GM12878 (cell line): ENCODE results near the gene MYO16. TPM values are rescaled to one million over a fixed set of nuclear protein-coding genes. Genes with fewer than 3 reads are reported as not detected.

ENCODE experiments used
- ATAC-seq: fragments of 200-7000 bp; cut with Tn5 transposase; 3 replicates; pipeline ENCODE4 v1.9.1; 2020; ENCODE audit warnings: mild to moderate bottlenecking, moderate library complexity
- BruUV-seq: library from RNA; stranded (reverse); fragments of 400-500 nt; replicated peaks from 2 replicates; lab custom pipeline; 2021; lab: Mats Ljungman, UMichigan
- CTCF ChIA-PET: fragments of 300-600 bp; sonication (Branson Sonifier 250); formaldehyde crosslinking; extraction: SDS; loops from one replicate; lab custom pipeline; 2021; ENCODE audit warnings: inconsistent platforms; lab: Yijun Ruan, JAX
- POLR2A ChIA-PET: fragments of 350-600 bp; formaldehyde crosslinking; extraction: SDS; loops from one replicate; lab custom pipeline; 2021; ENCODE audit warnings: inconsistent platforms; lab: Charles Lee
- RAD21 ChIA-PET: fragments of 300-600 bp; sonication (Branson Sonifier 250); formaldehyde crosslinking; loops from one replicate; lab custom pipeline; 2023; ENCODE audit warnings: antibody characterized with exemption; ENCODE audit not compliant: unreplicated experiment; lab: Charles Lee
- SMC1A ChIA-PET: fragments of 300-600 bp; sonication (Branson Sonifier 250); formaldehyde crosslinking; loops from one replicate; lab custom pipeline; 2023; ENCODE audit not compliant: unreplicated experiment, uncharacterized antibody; lab: Charles Lee
- DNase-seq: peaks from one replicate; pipeline ENCODE4 v3.0.0-alpha.2; 2011; ENCODE audit warnings: low read depth, low spot score
- FAIRE-seq: peaks from 3 replicates; lab custom pipeline; 2011; peaks lifted over from hg19 to GRCh38; lab: Jason Lieb, UNC
- H2AFZ ChIP-seq: 2 replicates; pipeline ENCODE4 v1.6.0; 2011; ENCODE audit warnings: low read depth, low read length, control low read depth; ENCODE audit not compliant: control insufficient read depth
- H3K27ac ChIP-seq: 2 replicates; pipeline ENCODE4 v1.5.1; 2011; ENCODE audit warnings: control low read depth; ENCODE audit not compliant: control insufficient read depth, insufficient read depth
- H3K27me3 ChIP-seq, 2 experiments: replicated peaks in 1 of 2; 2 replicates each; pipeline versions ENCODE4 v1.6.0 to v1.6.1; 2011; ENCODE audit warnings: low read length in 1 of 2; ENCODE audit not compliant: control insufficient read depth in 2 of 2, insufficient read depth in 2 of 2
- H3K36me3 ChIP-seq, 2 experiments: 2 replicates each; pipeline ENCODE4 v1.5.1; 2011; ENCODE audit warnings: low read length in 1 of 2; ENCODE audit not compliant: control insufficient read depth in 2 of 2, insufficient read depth in 2 of 2
- H3K4me1 ChIP-seq: 2 replicates; pipeline ENCODE4 v1.6.1; 2011; ENCODE audit warnings: mild to moderate bottlenecking, low read length, moderate library complexity, mixed read lengths; ENCODE audit not compliant: control insufficient read depth, insufficient read depth
- H3K4me2 ChIP-seq: 2 replicates; pipeline ENCODE4 v1.6.0; 2011; ENCODE audit warnings: control low read depth; ENCODE audit not compliant: control insufficient read depth, insufficient read depth
- H3K4me3 ChIP-seq: fragments of 200-600 bp; sonication (generic); 2 replicates; pipeline ENCODE4 v1.5.1; 2016
- H3K79me2 ChIP-seq: 2 replicates; pipeline ENCODE4 v1.6.0; 2011; ENCODE audit warnings: low read length; ENCODE audit not compliant: control insufficient read depth, insufficient read depth
- H3K9ac ChIP-seq: 2 replicates; pipeline ENCODE4 v1.8.0; 2011; ENCODE audit warnings: low read length, control low read depth, mixed read lengths; ENCODE audit not compliant: control insufficient read depth, insufficient read depth
- H3K9me3 ChIP-seq: replicated peaks from 3 replicates; pipeline ENCODE4 v1.5.1; 2011; ENCODE audit warnings: mild to moderate bottlenecking, low read length; ENCODE audit not compliant: control insufficient read depth, insufficient read depth
- H4K20me1 ChIP-seq: 2 replicates; pipeline ENCODE4 v1.6.0; 2011; ENCODE audit not compliant: control insufficient read depth, insufficient read depth
- ATF3 ChIP-seq: IDR thresholded peaks from 2 replicates; pipeline ENCODE4 v1.6.1; 2011; ENCODE audit warnings: low read depth, mild to moderate bottlenecking, low read length, moderate library complexity, borderline replicate concordance; ENCODE audit errors: extremely low read depth
- CEBPZ ChIP-seq: fragments of 150-350 bp; IDR thresholded peaks from 2 replicates; pipeline ENCODE4 v1.6.1; 2016; ENCODE audit warnings: low read depth, low read length
- HCFC1 ChIP-seq: fragments of 150-350 bp; IDR thresholded peaks from 2 replicates; pipeline ENCODE4 v1.6.1; 2014; ENCODE audit warnings: low read length
- IKZF2 ChIP-seq, 2 experiments: fragments of 450-650 bp; IDR thresholded peaks; 2 replicates each; pipeline ENCODE4 v1.6.1; 2017; ENCODE audit warnings: mild to moderate bottlenecking in 2 of 2, moderate library complexity in 2 of 2
- KDM1A ChIP-seq: fragments of 200-600 bp; sonication (generic); IDR thresholded peaks from 2 replicates; pipeline ENCODE4 v1.6.1; 2016; ENCODE audit warnings: borderline replicate concordance
- NBN ChIP-seq: fragments of 450-650 bp; IDR thresholded peaks from 2 replicates; pipeline ENCODE4 v1.6.1; 2016
- PAX5 ChIP-seq: IDR thresholded peaks from 2 replicates; pipeline ENCODE4 v1.6.1; 2011; ENCODE audit warnings: low read depth, low read length, borderline replicate concordance
- PML ChIP-seq: IDR thresholded peaks from 2 replicates; pipeline ENCODE4 v1.6.1; 2012; ENCODE audit warnings: low read length, inconsistent platforms
- RAD51 ChIP-seq: fragments of 450-650 bp; IDR thresholded peaks from 2 replicates; pipeline ENCODE4 v1.6.1; 2016; ENCODE audit warnings: moderate library complexity, mild to moderate bottlenecking, inconsistent platforms
- RBBP5 ChIP-seq: fragments of 200-600 bp; sonication (generic); conservative IDR thresholded peaks from 2 replicates; pipeline ENCODE4 v1.6.1; 2016
- SMAD1 ChIP-seq: fragments of 450-650 bp; IDR thresholded peaks from 2 replicates; pipeline ENCODE4 v1.6.1; 2018; ENCODE audit warnings: mild to moderate bottlenecking, low read depth; ENCODE audit not compliant: partially characterized antibody
- SMC3 ChIP-seq: IDR thresholded peaks from 2 replicates; pipeline ENCODE4 v1.6.1; 2011; ENCODE audit warnings: low read length, improper control_type of control experiment, borderline replicate concordance
- STAT1 ChIP-seq: fragments of 450-650 bp; conservative IDR thresholded peaks from 2 replicates; pipeline ENCODE4 v1.6.1; 2014; ENCODE audit warnings: antibody characterized with exemption, mild to moderate bottlenecking
- STAT3 ChIP-seq: IDR thresholded peaks from 2 replicates; pipeline ENCODE4 v1.6.1; 2011; ENCODE audit warnings: low read depth, low read length, improper control_type of control experiment
- TBL1XR1 ChIP-seq: IDR thresholded peaks from 2 replicates; pipeline ENCODE4 v1.6.1; 2012; ENCODE audit warnings: low read depth, low read length, improper control_type of control experiment
- ZNF384 ChIP-seq: IDR thresholded peaks from 2 replicates; pipeline ENCODE4 v1.6.1; 2012; ENCODE audit warnings: low read depth, mild to moderate bottlenecking, low read length, improper control_type of control experiment, borderline replicate concordance
- WGBS: methylation state at CpG from one replicate; pipeline ENCODE4 v1.1.6; 2016; ENCODE audit warnings: low lambda C conversion rate; ENCODE audit not compliant: insufficient replicate concordance, insufficient coverage; ENCODE audit errors: missing lambda C conversion rate; 5-methylcytosine and 5-hydroxymethylcytosine counted together
- in situ Hi-C: fragments of 300-500 bp; cut with MboI; formaldehyde crosslinking; loops from 9 replicates; pipeline ENCODE4 v1.14.3; 2018; ENCODE audit warnings: mixed read lengths
- intact Hi-C: fragments of 100-400 bp; cut with micrococcal nuclease; formaldehyde crosslinking; loops from one replicate; pipeline ENCODE4 v1.14.2; 2022; ENCODE audit not compliant: unreplicated experiment
- polyA plus RNA-seq, 11 experiments: library from polyadenylated mRNA; depleted of rRNA in 4 of 11; unstranded in 6 of 11; stranded (reverse) in 5 of 11; fragments of >200 nt; fragmentation: Nextera tagmentation in 4 of 11; fragmentation: Illumina TruSeq in 1 of 11; extraction: Ambion mirVana in 4 of 11; extraction: Trizol in 1 of 11; gene quantifications; 1 replicate in 1 of 11; 2 replicates in 10 of 11; pipeline versions ENCODE4 v1.2.1 to v1.2.3, GENCODE V29; 2011 to 2016; ENCODE audit warnings: inconsistent platforms in 2 of 11, missing spikeins in 2 of 11, low read depth in 1 of 11
- total RNA-seq, 4 experiments: library from RNA; depleted of rRNA in 3 of 4; stranded (reverse); fragments of >200 nt in 3 of 4; fragmentation: Illumina TruSeq in 1 of 4; extraction: Trizol in 1 of 4; gene quantifications; 2 replicates each; pipeline versions ENCODE4 v1.2.1 to v1.2.3, GENCODE V29; 2013 to 2021
- TF ChIP-seq, protein P1 (sequence below): IDR thresholded peaks from 2 replicates; pipeline ENCODE4 v1.6.1; 2012; ENCODE audit warnings: mild to moderate bottlenecking, low read depth, low read length

MYO16 gene
- total and polyA plus RNA-seq, 10 of the 15 experiments (the other 5 are each of a cell fraction or from before 2014, with no cell fraction given): under 0.01 to 1.7 (median 0.05) TPM; not detected in 4

DNA sequence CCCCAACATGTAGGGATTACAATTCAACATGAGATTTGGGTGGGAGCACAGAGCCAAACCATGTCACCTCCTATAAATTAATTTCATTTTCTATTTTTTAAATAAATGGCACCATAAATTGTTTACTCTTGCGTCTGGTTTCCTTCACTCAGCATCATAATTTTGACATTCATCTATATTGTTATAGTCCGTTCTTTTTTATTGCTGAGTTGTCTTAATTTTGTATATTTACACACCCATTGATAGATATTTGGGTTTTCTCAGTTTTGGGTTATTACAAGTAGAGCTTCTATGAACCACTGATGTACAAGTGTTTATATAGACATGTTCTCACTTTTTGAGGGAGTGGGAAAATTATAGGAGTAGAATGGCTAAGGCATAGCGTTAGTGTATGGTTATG lies 445.4 kb downstream of the MYO16 start:
- RAD21 ChIA-PET: no interaction called here
- no peak overlapping the region for H2AFZ ChIP-seq
- H4K20me1 ChIP-seq: no peaks in the 10 kb centered on the region
- H3K9me3 ChIP-seq: no peaks in the 10 kb centered on the region; the same call in 2 of the 3 replicates
- DNase-seq (no peak), FAIRE-seq (no peak), ATAC-seq (no peak)
- SMC1A ChIA-PET: interaction anchor here (0.7 kb wide), 1 partner anchor 19 kb away, joined by 3 read pairs; no protein-coding TSS in a partner anchor
- H3K27me3 ChIP-seq: no peaks in the 10 kb centered on the region
- H3K4me2 ChIP-seq: no peak overlapping the region
- intact Hi-C loops: no loop called here
- no peak overlapping the region for H3K9ac ChIP-seq
- TF ChIP-seq TBL1XR1 (no peak), STAT1 (no peak), IKZF2 (IDR thresholded peaks at IDR 0.05) (no peak), ZNF384 (no peak), CEBPZ (no peak), NBN (no peak), HCFC1 (no peak), SMC3 (no peak), PAX5 (no peak), PML (no peak), KDM1A (no peak), RBBP5 (no peak), ATF3 (no peak), SMAD1 (no peak), RAD51 (no peak), STAT3 (no peak)
- TF ChIP-seq, protein P1, sequence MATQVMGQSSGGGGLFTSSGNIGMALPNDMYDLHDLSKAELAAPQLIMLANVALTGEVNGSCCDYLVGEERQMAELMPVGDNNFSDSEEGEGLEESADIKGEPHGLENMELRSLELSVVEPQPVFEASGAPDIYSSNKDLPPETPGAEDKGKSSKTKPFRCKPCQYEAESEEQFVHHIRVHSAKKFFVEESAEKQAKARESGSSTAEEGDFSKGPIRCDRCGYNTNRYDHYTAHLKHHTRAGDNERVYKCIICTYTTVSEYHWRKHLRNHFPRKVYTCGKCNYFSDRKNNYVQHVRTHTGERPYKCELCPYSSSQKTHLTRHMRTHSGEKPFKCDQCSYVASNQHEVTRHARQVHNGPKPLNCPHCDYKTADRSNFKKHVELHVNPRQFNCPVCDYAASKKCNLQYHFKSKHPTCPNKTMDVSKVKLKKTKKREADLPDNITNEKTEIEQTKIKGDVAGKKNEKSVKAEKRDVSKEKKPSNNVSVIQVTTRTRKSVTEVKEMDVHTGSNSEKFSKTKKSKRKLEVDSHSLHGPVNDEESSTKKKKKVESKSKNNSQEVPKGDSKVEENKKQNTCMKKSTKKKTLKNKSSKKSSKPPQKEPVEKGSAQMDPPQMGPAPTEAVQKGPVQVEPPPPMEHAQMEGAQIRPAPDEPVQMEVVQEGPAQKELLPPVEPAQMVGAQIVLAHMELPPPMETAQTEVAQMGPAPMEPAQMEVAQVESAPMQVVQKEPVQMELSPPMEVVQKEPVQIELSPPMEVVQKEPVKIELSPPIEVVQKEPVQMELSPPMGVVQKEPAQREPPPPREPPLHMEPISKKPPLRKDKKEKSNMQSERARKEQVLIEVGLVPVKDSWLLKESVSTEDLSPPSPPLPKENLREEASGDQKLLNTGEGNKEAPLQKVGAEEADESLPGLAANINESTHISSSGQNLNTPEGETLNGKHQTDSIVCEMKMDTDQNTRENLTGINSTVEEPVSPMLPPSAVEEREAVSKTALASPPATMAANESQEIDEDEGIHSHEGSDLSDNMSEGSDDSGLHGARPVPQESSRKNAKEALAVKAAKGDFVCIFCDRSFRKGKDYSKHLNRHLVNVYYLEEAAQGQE: no peak
- POLR2A ChIA-PET: no interaction called here
- no peaks in the 10 kb centered on the region for H3K4me1 ChIP-seq
- in situ Hi-C loops: no loop called here
- WGBS: 19% methylated on average over 3 of the region's 3 CpGs
- BruUV-seq: no TSS peak
- H3K27ac ChIP-seq: no peak overlapping the region
- CTCF ChIA-PET: no interaction called here
- no peak overlapping the region for H3K4me3 ChIP-seq
- H3K79me2 ChIP-seq: no peaks in the 10 kb centered on the region
- no peaks in the 10 kb centered on the region for H3K36me3 ChIP-seq
